Measurements from ENCODE around the gene HNRNPUL1. TPM values are rescaled to one million over a fixed set of nuclear protein-coding genes. Genes with fewer than 3 reads are reported as not detected.

Gene HNRNPUL1
- total and polyA plus RNA-seq, 10 of the 15 experiments (the other 5 are each of a cell fraction or from before 2014, with no cell fraction given) = 11.1 to 276 (median 117) TPM

- DNase-seq (ENCODE audit: low read depth, low spot score) = no peak
- Histone ChIP-seq H3K27me3 (replicated peaks in 1 of 2; ENCODE audit: control insufficient read depth in 2 of 2, insufficient read depth in 2 of 2, low read length in 1 of 2) (no peaks in the 10 kb centered on the region), H3K9ac (ENCODE audit: control insufficient read depth, insufficient read depth, low read length) (no peak overlapping the region), H3K36me3 (ENCODE audit: control insufficient read depth in 2 of 2, insufficient read depth in 2 of 2, low read length in 1 of 2) (peaks cover 16 to 20% of the 10 kb centered on the region in 2 experiments), H3K9me3 (replicated peaks; ENCODE audit: control insufficient read depth, insufficient read depth, low read length) (no peaks in the 10 kb centered on the region), H3K27ac (ENCODE audit: control insufficient read depth, insufficient read depth) (no peak overlapping the region), H3K4me2 (ENCODE audit: control insufficient read depth, insufficient read depth) (no peak overlapping the region), H2AFZ (ENCODE audit: control insufficient read depth, low read depth, low read length) (no peak overlapping the region), H3K4me3 (no peak overlapping the region), H3K4me1 (ENCODE audit: control insufficient read depth, insufficient read depth, low read length) (peaks cover 34% of the 10 kb centered on the region), H4K20me1 (ENCODE audit: control insufficient read depth, insufficient read depth) (no peaks in the 10 kb centered on the region), H3K79me2 (ENCODE audit: control insufficient read depth, insufficient read depth, low read length) (peaks cover 9% of the 10 kb centered on the region)
- no peak for FAIRE-seq
- intact Hi-C loops (cut with micrococcal nuclease; ENCODE audit: unreplicated experiment) (no loop called here), in situ Hi-C loops (cut with MboI) (no loop called here)
- SMC1A ChIA-PET (ENCODE audit: uncharacterized antibody, unreplicated experiment) = no interaction called here
- no peak for ATAC-seq
- TF ChIP-seq POLR2A (IDR thresholded peaks at IDR 0.05; ENCODE audit: low read depth, low read length) = peak; percentile 15; the same call in 1 of the 2 replicates
- TF ChIP-seq NBN (IDR thresholded peaks at IDR 0.05) = no peak
- TF ChIP-seq ETV6 (conservative IDR thresholded peaks at IDR 0.05 in 1 of 2, IDR thresholded peaks at IDR 0.05 in 1 of 2; ENCODE audit: borderline replicate concordance in 1 of 2, low read depth in 1 of 2) = no peak
- TF ChIP-seq CEBPB (IDR thresholded peaks at IDR 0.05; ENCODE audit: borderline replicate concordance in 1 of 2, low read depth in 2 of 2, low read length in 2 of 2) = no peak
- TF ChIP-seq RELA (IDR thresholded peaks at IDR 0.05; ENCODE audit: borderline replicate concordance, partially characterized antibody) = no peak
- TF ChIP-seq EED (IDR thresholded peaks at IDR 0.05; ENCODE audit: low read depth) = no peak
- no peak for TF ChIP-seq RCOR1 (conservative IDR thresholded peaks at IDR 0.05; ENCODE audit: low read depth, low read length)
- TF ChIP-seq MTA3 (IDR thresholded peaks at IDR 0.05; ENCODE audit: borderline replicate concordance, low read length) = no peak
- TF ChIP-seq HSF1 (IDR thresholded peaks at IDR 0.05; ENCODE audit: low read depth, low read length) = no peak
- 97% methylated on average over 16 of the region's 16 CpGs for WGBS (ENCODE audit: insufficient coverage, insufficient replicate concordance, low lambda C conversion rate, missing lambda C conversion rate)
- CTCF ChIA-PET = interaction anchor here (0.6 kb wide), 2 partner anchors 582 to 651 kb away, joined by 3 read pairs; no protein-coding TSS in a partner anchor
- BruUV-seq (replicated peaks) = no TSS peak
- RAD21 ChIA-PET (ENCODE audit: unreplicated experiment) = no interaction called here
- POLR2A ChIA-PET = no interaction called here
Measured at GRCh38 chr19:41332000-41332399, 67.8 kb downstream of the HNRNPUL1 start.
